NCI-H1417 treated with DMSO at 0.1 percent for 48 hours (cell line): ENCODE data around the gene IMP3.

Experiments used
- DNase-seq: peaks from one replicate; lab custom pipeline; 2025; lab: John Stamatoyannopoulos, UW

Gene IMP3

GRCh38 chr15:75620841-75621391 is 19.1 kb downstream of the IMP3 start:
- DNase-seq = no peak

DNA sequence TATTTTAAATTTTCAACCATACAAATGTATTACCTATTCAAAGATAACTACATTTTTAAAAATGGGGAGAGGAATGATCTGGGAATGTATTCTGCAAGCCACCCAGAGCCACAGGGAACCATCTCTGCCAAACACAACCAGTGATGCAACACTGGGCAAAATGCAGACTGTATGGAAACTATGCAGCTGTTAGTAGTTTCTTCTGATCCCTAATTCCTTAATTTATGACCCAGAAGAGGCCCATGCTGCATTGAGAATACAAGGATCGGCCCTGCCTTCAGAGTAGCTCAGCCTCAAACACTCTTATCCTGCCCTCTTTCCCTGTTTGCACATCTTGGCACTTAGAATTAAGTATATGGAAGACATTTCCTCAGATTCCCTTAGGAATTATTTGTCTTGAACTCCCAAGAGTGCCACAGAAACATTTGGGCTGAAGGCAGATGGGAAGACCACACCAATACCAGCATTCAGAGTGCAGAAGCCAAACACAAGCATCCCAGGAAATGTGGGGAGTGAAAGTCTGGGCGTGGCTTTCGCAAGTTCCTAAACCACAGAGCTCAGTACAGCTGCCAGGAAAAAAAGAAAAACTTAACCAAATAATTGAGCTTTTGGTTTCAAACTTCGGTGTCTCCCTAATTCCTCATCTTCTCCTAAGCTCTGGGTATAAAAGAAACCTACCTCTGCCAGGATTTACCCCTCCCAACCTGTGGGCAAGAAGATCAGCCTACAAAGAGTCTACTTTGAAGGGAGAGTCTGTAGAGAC is 19.8 kb downstream of the IMP3 start:
- no peak for DNase-seq

DNA sequence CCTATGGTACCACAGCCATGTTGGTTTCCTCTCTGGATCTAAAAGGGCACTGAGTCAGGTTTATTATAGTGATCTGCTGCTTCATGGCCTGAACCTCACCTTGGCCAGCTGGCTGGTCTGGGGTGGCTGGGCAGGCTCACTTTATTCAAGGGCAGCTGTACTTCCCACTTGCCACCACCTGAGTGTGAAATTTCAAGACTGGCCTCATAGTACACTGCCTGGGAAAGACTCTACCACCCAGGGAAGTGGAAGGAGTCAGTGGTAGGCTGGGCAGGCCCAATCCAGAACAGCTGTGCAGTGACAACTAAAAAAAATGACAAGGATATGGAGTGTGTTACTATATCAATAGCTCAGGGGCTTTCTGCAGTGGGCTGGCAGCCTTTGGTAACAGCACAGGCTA is 23.3 kb downstream of the IMP3 start:
- no peak for DNase-seq

DNA sequence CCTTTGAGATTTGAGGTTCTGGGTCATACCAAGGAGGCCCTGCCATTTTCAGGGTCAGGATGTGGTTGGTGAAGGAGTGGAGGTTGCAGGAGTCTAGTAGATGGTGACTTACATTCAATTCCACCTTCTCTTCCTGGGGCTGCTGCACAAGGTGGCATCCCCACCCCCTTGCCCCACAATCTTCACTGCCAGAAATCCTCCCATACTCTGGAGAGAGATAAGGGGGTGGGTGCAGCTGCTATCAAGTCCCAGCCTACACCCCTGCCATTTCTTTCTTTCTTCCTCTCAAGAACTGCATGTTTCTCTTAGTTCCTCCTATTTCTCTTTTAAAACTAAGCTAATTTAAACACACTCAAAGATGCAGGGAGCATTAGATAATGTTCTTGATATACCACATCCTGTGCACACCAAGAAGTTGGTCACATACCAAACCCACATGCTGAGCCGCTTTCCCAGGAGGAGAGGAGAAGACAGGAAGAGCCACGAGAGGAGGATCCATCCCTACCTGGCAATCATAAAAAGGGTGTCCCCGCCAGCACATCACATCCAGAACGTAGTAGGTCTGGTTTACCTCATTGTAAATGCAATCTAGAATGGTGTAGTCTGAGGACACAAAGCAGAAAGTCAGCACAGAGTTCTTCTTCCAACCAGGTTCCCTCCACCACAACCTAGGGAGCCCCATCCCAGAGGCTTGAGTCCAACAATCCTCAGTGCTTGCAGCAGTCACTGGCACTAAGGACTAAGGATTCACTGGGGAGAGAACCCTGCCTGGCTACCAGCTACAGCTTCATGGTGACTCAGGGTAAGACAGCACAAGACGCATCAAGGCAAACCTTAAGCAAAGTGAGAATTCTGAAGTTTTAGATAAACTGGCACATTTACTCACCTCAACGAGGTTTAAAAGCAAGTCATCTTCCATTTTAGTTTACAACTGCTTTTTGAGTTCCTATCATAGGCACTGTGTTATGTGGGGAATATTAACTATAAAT is 33.0 kb downstream of the IMP3 start:
- DNase-seq = no peak

GRCh38 chr15:75606026-75606425 is 34.0 kb downstream of the IMP3 start:
- DNase-seq = no peak

DNA sequence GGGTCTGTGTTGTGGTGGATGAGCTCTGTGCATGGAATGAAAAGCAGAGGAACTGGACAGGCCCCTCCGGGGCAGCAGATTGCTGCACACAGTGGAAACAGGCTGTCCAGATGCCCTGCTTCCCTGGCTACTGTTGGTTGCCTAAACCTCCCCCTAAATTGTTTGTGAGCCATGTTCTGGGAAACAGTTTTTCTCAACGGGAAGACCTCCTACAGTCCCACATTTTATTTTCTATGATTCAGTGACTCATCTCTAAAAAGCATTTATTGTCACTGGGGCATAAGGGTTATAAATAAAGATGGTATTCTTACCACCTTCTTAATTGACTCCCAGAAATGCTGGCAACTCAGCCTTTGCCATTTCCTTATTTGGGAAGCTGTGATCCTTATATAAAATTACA is 40.6 kb downstream of the IMP3 start:
- DNase-seq = no peak

- no peak for DNase-seq
Observed at GRCh38 chr15:75598361-75598760, 41.7 kb downstream of the IMP3 start.

DNA sequence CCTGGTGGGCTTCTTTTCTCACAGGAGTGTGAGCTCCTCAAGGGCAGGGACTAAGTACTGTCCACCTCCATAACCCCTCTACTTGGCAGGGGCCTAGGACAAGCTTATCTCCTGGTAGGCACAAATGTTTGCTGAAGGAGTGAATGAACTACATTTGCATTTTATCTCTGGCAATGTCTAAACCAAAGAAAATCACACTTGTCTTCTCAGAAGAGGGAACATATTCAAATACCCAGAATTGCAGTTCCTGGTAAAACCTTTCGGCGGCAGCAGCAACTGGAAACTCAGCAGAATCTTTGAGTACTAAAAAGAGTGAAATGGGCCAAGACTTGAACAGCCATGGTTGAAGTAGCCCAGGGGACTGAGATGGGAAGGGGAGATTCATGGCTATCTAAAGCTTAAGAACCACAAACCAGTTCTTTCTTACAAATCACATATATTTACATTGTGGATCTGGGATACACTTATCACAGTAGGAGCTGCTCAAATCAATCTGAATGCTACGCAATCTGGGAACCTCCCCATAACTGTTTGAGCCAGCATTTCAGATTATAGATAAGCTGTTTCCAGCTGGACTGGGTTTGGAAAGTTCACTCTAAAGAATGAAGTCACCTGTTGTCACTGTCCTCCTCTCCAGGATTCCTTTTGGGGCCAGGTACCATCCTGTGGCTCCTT is 42.2 kb downstream of the IMP3 start:
- DNase-seq = no peak

DNA sequence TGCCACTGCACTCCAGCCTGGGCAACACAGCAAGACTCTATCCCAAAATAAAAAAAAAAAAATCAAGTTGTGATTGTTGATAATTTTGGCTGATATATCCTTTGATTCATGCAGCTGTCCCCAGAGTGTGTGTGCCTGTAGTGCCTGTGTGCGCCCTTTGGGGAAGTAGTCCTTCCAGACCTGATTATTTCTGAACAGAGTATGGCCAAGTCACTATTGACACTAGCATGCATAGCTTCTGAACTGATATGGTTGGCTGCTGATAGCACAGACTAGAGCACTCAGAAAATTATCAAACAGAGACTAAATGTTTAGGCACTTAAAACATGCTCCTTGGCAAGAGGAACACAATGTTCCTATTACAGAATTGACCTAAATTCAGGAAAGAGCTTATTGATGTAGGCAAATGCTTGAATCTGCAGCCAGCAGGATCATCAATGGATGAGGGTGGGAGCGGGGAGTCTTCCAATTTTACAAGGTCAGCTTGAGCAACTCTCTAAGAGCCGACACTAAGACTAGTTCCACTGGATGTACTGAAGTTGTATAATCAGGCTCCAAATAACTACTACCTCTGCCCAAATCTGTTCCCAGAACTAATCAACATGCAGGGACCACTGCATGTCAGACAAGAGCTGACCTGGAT is 43.2 kb downstream of the IMP3 start:
- no peak for DNase-seq

GRCh38 chr15:75594276-75594675 is 45.7 kb downstream of the IMP3 start:
- DNase-seq = no peak

DNA sequence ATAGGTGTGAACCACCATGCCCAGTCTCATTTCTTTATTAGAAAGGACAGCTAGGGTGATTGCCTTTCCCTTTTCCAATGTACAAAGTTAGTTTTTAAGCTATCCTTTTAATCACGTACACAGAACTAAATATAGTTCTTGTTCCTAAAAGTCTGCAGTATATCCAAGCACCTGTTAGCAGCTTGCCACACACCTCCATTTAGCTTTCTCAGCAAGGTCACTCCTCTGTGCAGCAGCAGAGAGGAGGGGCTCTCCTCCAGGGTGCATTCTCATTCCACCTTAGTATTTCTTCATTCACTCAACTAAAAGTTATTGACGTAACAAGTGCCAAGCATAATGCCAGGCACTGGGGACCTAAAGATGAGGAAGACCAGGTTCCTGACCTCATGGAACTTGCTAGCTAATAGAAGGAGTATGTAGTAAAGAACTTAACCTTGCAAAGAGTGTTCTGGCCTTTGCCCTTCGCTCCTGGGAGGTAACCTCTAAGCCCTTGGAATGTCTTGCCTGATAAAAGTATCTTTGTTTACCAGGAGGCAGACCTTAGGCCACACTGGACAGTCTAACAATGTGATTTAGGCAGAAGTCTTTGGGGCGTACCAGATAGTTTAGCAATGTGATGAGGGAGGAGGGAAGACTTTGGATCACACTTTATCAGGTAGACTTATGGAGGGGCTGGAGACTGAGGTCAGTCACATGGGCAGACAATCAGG is 48.2 kb downstream of the IMP3 start:
- DNase-seq = no peak

DNA sequence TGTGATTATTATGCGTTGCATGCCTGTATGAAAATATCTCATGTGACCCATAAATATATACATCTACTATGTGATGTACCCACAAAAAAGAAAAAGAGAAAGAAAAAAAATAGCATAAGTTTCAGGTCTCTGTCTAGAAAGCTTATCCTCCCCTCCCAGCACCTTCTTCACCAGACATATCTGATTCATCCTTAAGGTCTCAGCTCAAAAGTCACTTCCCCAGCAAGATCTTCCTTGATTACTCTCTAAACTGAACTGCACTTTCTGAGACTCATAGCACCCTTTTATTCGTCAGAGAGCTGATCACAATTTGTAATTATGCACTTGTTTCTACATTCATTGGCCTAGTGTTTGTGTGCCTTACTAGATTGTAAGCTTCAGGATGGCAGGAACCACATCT is 49.8 kb downstream of the IMP3 start:
- DNase-seq = no peak
